Suprapubic skin (tissue), 4 donors: ENCODE data around the gene COX17. TPM values are rescaled to one million over a fixed set of nuclear protein-coding genes. Genes with fewer than 3 reads are reported as not detected.

Source experiments
- DNase-seq, 2 donors: peaks; one replicate each; pipeline ENCODE4 v3.0.0-alpha.2; 2019; ENCODE audit warnings: low spot score in 2 of 2
- H3K27ac ChIP-seq: fragments of 200-600 bp; sonication (generic); one replicate; pipeline ENCODE4 v1.5.1; 2019
- H3K27me3 ChIP-seq: fragments of 200-600 bp; sonication (generic); one replicate; pipeline ENCODE4 v1.5.1; 2019
- H3K36me3 ChIP-seq: fragments of 200-600 bp; sonication (generic); one replicate; pipeline ENCODE4 v1.5.1; 2019
- H3K4me1 ChIP-seq: fragments of 200-600 bp; sonication (generic); one replicate; pipeline ENCODE4 v1.5.1; 2019
- H3K4me3 ChIP-seq: fragments of 200-600 bp; sonication (generic); one replicate; pipeline ENCODE4 v1.5.1; 2019; ENCODE audit warnings: mild to moderate bottlenecking
- H3K9me3 ChIP-seq: fragments of 200-600 bp; sonication (generic); one replicate; pipeline ENCODE4 v1.5.1; 2019
- EP300 ChIP-seq: sonication (generic); formaldehyde crosslinking; IDR thresholded peaks from one replicate; pipeline ENCODE4 v1.6.1; 2017; ENCODE audit warnings: antibody characterized with exemption
- POLR2A ChIP-seq, 2 donors: fragments of 450-650 bp; IDR thresholded peaks; one replicate each; pipeline ENCODE4 v1.6.1; 2017; ENCODE audit warnings: antibody characterized with exemption in 2 of 2, mild to moderate bottlenecking in 2 of 2, moderate library complexity in 2 of 2
- POLR2AphosphoS5 ChIP-seq, 3 donors: sonication (generic); formaldehyde crosslinking; IDR thresholded peaks; one replicate each; pipeline ENCODE4 v1.6.1; 2017; ENCODE audit warnings: antibody characterized with exemption in 3 of 3
- WGBS: methylation state at CpG from one replicate; pipeline ENCODE4 v1.1.5; 2018; 5-methylcytosine and 5-hydroxymethylcytosine counted together
- total RNA-seq, 4 donors: library from RNA; depleted of rRNA; stranded (reverse); fragments of >200 nt; gene quantifications; one replicate each; pipeline ENCODE4 v1.1.0, GENCODE V29; 2016
- TF ChIP-seq, protein P1 (sequence below), 2 donors: fragments of 200-600 bp in 1 of 2; fragments of 450-650 bp in 1 of 2; sonication (generic) in 1 of 2; IDR thresholded peaks; one replicate each; pipeline ENCODE4 v1.5.1; 2016 to 2019; ENCODE audit warnings: antibody characterized with exemption in 2 of 2, mild to moderate bottlenecking in 1 of 2, moderate library complexity in 1 of 2

Gene COX17
- total RNA-seq, 4 donors from 2014 or later = 22.1 to 29.8 (median 26.0) TPM

DNA sequence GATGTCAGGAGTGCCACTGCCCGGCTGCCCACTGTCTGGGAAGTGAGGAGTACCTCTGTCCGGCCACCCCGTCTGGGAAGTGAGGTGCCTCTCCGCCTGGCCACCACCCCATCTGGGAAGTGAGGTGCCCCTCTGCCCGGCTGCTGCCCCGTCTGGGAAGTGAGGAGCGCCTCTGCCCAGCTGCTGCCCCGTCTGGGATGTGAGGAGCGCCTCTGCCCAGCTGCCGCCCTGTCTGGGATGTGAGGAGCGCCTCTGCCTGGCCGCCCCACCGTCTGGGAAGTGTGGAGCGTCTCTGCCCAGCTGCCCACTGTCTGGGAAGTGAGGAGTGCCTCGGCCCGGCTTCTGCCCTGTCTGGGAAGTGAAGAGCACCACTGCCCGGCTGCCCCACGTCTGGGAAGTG lies 3.3 kb downstream of the COX17 start:
- Histone ChIP-seq H3K27ac (no peak overlapping the region), H3K4me3 (no peak overlapping the region), H3K27me3 (no peaks in the 10 kb centered on the region), H3K36me3 (peaks cover 52% of the 10 kb centered on the region), H3K9me3 (no peaks in the 10 kb centered on the region), H3K4me1 (peaks cover 22% of the 10 kb centered on the region)
- TF ChIP-seq EP300 (no peak), POLR2AphosphoS5 (IDR thresholded peaks at IDR 0.05) (no peak), POLR2A (IDR thresholded peaks at IDR 0.05) (no peak)
- TF ChIP-seq, protein P1, sequence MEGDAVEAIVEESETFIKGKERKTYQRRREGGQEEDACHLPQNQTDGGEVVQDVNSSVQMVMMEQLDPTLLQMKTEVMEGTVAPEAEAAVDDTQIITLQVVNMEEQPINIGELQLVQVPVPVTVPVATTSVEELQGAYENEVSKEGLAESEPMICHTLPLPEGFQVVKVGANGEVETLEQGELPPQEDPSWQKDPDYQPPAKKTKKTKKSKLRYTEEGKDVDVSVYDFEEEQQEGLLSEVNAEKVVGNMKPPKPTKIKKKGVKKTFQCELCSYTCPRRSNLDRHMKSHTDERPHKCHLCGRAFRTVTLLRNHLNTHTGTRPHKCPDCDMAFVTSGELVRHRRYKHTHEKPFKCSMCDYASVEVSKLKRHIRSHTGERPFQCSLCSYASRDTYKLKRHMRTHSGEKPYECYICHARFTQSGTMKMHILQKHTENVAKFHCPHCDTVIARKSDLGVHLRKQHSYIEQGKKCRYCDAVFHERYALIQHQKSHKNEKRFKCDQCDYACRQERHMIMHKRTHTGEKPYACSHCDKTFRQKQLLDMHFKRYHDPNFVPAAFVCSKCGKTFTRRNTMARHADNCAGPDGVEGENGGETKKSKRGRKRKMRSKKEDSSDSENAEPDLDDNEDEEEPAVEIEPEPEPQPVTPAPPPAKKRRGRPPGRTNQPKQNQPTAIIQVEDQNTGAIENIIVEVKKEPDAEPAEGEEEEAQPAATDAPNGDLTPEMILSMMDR (IDR thresholded peaks at IDR 0.05) = no peak
- WGBS = 90% methylated on average over 11 of the region's 18 CpGs
- DNase-seq = no peak

DNA sequence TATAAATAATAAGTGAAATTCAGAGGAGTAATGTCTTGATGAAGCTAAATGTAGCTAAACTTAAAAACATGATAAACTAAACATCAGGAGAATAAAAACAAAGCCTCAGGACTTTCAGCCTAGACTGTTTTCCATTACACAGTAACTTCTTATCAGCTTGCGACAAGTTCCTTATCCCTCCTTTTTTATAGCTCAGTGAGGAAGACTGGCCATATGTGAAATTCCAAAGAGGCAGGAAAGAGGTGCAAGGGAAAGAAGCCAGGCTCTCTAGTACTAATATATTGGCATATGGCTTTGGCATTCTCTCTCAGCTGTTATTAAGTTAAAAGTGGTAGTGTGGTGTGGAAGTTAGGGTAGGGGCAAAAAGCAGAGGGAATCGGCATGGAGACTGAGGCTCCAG lies 4.4 kb downstream of the COX17 start:
- Histone ChIP-seq H3K4me3 (no peak overlapping the region), H3K27me3 (no peaks in the 10 kb centered on the region), H3K9me3 (no peaks in the 10 kb centered on the region), H3K4me1 (peaks cover 19% of the 10 kb centered on the region), H3K36me3 (peaks cover 55% of the 10 kb centered on the region), H3K27ac (no peak overlapping the region)
- WGBS = 80% methylated on average over 2 of the region's 2 CpGs
- no peak for DNase-seq
- TF ChIP-seq POLR2AphosphoS5 (IDR thresholded peaks at IDR 0.05) (no peak), EP300 (no peak), POLR2A (IDR thresholded peaks at IDR 0.05) (no peak)
- TF ChIP-seq, protein P1 (IDR thresholded peaks at IDR 0.05) = no peak

DNA sequence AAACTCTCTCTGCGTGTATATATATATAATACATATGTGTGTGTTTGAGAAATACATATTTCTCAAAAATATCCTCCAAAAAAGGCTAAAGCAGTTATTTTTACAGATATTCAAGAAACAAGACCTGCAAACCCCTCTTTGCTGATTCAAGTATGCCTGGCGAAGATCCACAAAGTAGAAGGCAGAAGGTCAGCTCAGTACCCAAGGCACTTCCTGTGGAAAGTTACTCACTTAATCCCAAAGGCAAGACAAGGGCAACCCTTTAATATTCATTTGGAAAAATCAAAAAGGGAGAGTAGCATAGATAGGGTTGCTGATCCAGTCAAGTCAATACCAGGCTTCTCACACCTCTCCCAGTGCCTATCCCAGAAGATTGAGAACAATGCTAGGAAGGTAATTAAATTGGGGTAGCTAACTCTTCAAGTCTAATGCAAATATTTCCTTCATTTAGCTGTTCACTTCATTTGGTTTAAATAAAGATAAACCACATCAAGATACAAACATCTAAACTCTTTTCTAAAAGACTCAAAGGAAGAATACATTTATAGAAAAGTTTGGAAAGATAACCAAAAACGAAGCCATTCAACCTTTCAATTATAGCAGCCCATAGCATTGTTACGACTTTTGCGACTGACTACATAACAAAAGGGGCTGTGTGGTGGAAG lies 7.2 kb downstream of the COX17 start:
- no peak for DNase-seq
- no peak overlapping the region for H3K27ac ChIP-seq
- peaks cover 5% of the 10 kb centered on the region for H3K4me1 ChIP-seq
- no peak for TF ChIP-seq EP300
- TF ChIP-seq, protein P1 (IDR thresholded peaks at IDR 0.05) = no peak
- TF ChIP-seq POLR2A (IDR thresholded peaks at IDR 0.05) = no peak
- TF ChIP-seq POLR2AphosphoS5 (IDR thresholded peaks at IDR 0.05) = no peak
- WGBS = 86% methylated on average over 5 of the region's 5 CpGs
- H3K27me3 ChIP-seq = no peaks in the 10 kb centered on the region
- peaks cover 59% of the 10 kb centered on the region for H3K36me3 ChIP-seq
- no peaks in the 10 kb centered on the region for H3K9me3 ChIP-seq
- H3K4me3 ChIP-seq = no peak overlapping the region

DNA sequence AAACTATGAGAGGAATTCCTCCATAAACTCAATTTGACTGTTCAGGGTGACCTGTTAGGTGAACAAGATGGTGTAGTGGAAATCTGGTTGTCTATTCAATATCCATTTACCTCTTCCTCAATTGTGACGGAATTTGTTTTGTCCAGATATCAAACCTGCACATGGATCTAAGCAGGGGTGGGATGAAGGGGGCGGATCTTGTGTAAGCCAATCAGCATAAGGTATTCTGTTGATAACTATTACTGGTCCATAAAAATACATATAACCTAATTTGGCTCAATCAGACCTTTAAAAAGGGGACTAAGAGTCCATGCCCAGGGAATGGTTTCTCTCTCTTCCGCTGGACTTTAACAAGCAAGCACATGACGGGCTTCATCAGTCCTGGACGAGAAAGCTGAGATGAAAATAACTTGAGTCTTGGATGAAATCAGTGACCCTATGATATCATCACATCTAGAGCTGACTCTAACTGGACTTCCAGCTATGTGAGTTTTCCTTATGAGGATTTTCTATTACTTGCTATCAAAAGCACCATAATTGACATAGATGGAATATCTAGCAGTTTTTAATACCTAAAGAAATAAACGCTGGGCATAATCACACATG lies 11.1 kb downstream of the COX17 start:
- Histone ChIP-seq H3K9me3 (no peaks in the 10 kb centered on the region), H3K4me1 (peaks cover 9% of the 10 kb centered on the region), H3K27ac (no peak overlapping the region), H3K4me3 (no peak overlapping the region), H3K27me3 (no peaks in the 10 kb centered on the region), H3K36me3 (peaks cover 27% of the 10 kb centered on the region)
- TF ChIP-seq EP300 = no peak
- no peak for TF ChIP-seq POLR2A (IDR thresholded peaks at IDR 0.05)
- no peak for TF ChIP-seq POLR2AphosphoS5 (IDR thresholded peaks at IDR 0.05)
- TF ChIP-seq, protein P1 (IDR thresholded peaks at IDR 0.05) = no peak
- no peak for DNase-seq
- WGBS = 83% methylated on average over 6 of the region's 6 CpGs

DNA sequence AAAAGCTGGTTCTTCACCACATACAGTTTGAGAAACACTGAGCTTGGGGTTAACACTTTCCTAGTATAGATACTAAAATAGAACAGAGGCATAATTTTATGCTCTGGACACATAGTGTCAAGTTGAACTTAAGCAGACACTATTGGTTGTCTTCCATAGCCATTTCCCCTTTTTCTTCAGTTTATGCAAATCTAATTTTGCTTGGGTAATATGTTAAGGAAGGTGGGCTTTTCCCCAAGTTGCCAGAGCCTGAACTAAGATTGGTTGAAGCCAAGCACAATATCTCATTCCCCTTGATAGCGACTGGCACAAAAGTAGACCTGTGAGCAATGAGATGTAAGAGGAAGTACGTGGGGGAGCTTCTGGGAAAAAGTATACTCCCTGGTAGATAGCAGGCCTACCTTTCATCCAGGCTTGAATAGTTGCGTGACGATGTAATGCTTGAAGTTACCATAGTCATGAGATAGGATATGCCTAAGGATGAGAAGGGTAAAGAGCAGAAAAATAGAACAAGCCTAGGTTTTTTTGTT lies 12.3 kb downstream of the COX17 start:
- no peak for TF ChIP-seq EP300
- TF ChIP-seq, protein P1 (IDR thresholded peaks at IDR 0.05) = no peak
- TF ChIP-seq POLR2A (IDR thresholded peaks at IDR 0.05) = no peak
- TF ChIP-seq POLR2AphosphoS5 (IDR thresholded peaks at IDR 0.05) = no peak
- Histone ChIP-seq H3K4me1 (peaks cover 4% of the 10 kb centered on the region), H3K9me3 (no peaks in the 10 kb centered on the region), H3K4me3 (no peak overlapping the region), H3K27me3 (no peaks in the 10 kb centered on the region), H3K36me3 (peaks cover 17% of the 10 kb centered on the region), H3K27ac (no peak overlapping the region)
- 78% methylated on average over 4 of the region's 4 CpGs for WGBS
- no peak for DNase-seq
